WI38 (cell line): ENCODE results near the gene ZNF587B.
"Not testable (repeated sequence)": the region's sequence is repeated elsewhere in the genome, so short reads cannot be mapped to it uniquely, and the experiment has no call there.

ENCODE experiments used
- H3K4me3 ChIP-seq: 2 replicates; pipeline ENCODE4 v1.5.1; 2011; ENCODE audit warnings: low read depth, mild to moderate bottlenecking, control low read depth, low read length
- CTCF ChIP-seq: IDR thresholded peaks from 2 replicates; pipeline ENCODE4 v1.5.1; 2012; ENCODE audit warnings: low read depth, mild to moderate bottlenecking, control low read depth, low read length

The ZNF587B gene

GRCh38 chr19:57850553-57851017 lies 20.5 kb downstream of the ZNF587B start:
- no peak for TF ChIP-seq CTCF
- peak overlapping the region; percentile 82 for H3K4me3 ChIP-seq

DNA sequence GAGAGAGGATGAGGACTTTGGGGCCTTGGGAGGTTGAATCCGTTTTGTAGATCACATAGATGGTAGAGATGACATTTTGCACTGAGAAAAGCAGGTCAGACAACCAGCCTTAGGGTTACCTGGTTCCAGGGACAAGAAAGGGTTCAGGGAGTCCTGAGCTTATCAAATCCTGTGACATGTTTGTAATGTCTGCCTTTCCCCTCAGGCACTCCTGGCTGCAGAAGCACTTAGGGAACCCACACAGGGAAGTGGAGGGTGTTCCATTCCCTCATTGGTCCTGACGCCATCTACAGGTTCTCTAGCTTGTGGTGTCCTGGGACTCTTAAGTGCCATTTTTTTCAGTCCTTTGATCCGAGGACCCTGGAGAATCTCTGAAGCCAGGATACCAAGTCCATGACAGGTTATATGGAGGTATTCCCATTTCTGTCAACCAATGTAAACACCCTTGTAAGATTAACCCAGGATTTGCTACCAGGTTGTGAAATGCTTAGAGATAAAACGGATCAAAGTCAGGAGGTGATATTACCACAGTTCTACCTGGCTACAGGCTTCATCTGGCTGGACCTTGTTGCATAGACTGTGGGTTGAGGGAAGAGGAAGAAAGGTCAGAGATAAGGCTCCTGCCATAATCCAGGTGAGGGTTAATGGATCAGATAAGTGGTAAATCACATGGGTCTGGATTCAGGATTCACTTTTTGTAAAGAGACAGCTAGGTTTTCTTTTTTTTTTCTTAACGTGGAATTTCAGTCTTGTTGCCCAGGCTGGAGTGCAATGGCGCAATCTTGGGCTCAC lies 21.9 kb downstream of the ZNF587B start:
- not testable (repeated sequence) for H3K4me3 ChIP-seq

- H3K4me3 ChIP-seq, result not testable (repeated sequence)
These were observed 24.0 kb downstream of the ZNF587B start for GRCh38 chr19:57854117-57854516.

- H3K4me3 ChIP-seq, result not testable (repeated sequence)
These were observed 32.3 kb downstream of the ZNF587B start for GRCh38 chr19:57862351-57862750.

GRCh38 chr19:57867868-57868492 lies 37.9 kb downstream of the ZNF587B start:
- no peak for TF ChIP-seq CTCF
- H3K4me3 ChIP-seq, result no peak overlapping the region

DNA sequence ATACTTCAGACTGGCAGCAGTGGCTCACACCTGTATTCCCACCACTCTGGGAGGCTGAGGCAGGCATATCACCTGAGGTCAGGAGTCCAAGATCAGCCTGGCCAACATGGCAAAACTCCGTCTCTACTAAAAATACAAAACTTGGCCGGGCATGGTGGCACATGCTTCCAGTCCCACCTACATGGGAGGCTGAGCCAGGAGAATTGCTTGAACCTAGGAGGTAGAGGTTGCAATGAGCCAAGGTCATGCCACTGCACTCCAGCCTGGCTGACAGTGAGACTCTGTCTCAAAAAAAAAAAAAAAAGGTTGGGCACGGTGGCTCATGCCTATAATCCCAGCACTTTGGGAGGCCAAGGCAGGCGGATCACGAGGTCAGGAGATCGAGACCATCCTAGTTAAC lies 39.6 kb downstream of the ZNF587B start:
- not testable (repeated sequence) for H3K4me3 ChIP-seq

DNA sequence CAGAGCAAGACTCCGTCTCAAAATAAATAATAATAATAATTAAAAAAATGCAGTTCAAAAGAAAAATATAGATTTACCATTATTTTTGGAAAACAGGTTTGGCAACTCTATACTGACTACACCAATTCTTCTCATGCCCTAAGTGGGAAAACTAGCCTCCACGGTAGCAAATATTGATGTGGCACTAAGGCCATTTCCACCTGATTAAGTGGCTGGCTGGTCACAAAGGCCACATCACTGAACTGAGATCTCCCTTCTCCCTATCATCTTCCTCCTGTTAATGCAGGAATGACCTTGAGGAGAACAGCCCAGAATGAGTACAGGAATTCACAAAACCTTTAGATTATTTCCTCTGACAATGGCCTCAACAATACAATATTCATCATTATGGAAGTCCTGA lies 40.1 kb downstream of the ZNF587B start:
- no peak overlapping the region for H3K4me3 ChIP-seq
- TF ChIP-seq CTCF, result no peak

GRCh38 chr19:57872450-57872849 lies 42.4 kb downstream of the ZNF587B start:
- TF ChIP-seq CTCF, result no peak
- H3K4me3 ChIP-seq, result no peak overlapping the region

DNA sequence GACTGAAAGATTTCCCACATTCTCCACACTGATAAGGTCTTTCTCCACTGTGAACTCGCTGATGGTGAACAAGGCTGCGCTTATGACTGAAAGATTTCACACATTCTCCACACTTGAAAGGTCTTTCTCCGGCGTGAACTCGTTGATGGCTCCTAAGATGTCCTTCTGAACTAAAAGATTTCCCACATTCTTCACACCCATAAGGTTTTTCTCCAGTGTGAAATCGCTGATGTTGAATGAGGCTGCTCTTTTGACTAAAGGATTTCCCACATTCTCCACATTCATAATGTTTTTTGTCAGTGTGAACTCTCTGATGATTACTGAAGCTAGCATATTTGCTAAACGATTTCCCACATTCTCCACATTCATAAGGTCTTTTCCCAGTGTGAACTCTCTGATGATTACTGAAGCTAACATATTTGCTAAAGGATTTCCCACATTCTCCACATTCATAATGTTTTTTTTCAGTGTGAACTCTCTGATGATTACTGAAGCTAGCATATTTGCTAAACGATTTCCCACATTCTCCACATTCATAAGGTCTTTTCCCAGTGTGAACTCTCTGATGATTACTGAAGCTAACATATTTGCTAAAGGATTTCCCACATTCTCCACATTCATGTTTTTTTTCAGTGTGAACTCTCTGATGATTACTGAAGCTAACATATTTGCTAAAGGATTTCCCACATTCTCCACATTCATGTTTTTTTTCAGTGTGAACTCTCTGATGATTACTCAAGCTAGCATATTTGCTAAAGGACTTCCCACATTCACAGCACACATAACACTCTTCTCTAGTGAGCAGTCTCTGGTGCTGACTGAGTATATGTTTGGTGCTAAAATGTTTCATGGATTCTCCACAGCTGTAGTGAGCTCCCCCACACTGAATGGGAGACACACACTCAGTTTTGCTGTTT lies 44.0 kb downstream of the ZNF587B start:
- not testable (repeated sequence) for H3K4me3 ChIP-seq

- no peak for TF ChIP-seq CTCF
- H3K4me3 ChIP-seq, result no peak overlapping the region
These were observed 55.9 kb downstream of the ZNF587B start for GRCh38 chr19:57886046-57886445.
